Lung (tissue), 12 donors: ENCODE results near the gene EFNA5. TPM values are rescaled to one million over a fixed set of nuclear protein-coding genes. Genes with fewer than 3 reads are reported as not detected.
"Not testable (repeated sequence)": the region's sequence is repeated elsewhere in the genome, so short reads cannot be mapped to it uniquely, and the experiment has no call there.

Source experiments
- ATAC-seq: fragments of 200-7000 bp; cut with Tn5 transposase; one replicate; pipeline ENCODE4 v1.9.1; 2020; ENCODE audit warnings: moderate number of reproducible peaks; ENCODE audit not compliant: insufficient read depth, low FRiP score
- DNase-seq, 3 donors: peaks; one replicate each; pipeline ENCODE4 v3.0.0-alpha.2; 2013 to 2017
- H3K27ac ChIP-seq, 2 donors: one replicate each; pipeline ENCODE4 v1.5.1; 2013; ENCODE audit warnings: mild to moderate bottlenecking in 2 of 2, moderate library complexity in 2 of 2, control low read depth in 1 of 2, inconsistent platforms in 1 of 2, low read depth in 1 of 2, low read length in 1 of 2
- H3K27me3 ChIP-seq, 3 donors: one replicate each; pipeline ENCODE4 v1.5.1; 2013; ENCODE audit warnings: low read length in 2 of 3; ENCODE audit not compliant: control insufficient read depth in 3 of 3, insufficient read depth in 3 of 3
- H3K36me3 ChIP-seq, 4 donors: one replicate each; pipeline ENCODE4 v1.5.1; 2013; ENCODE audit warnings: low read length in 4 of 4, mild to moderate bottlenecking in 1 of 4, moderate library complexity in 1 of 4; ENCODE audit not compliant: control insufficient read depth in 4 of 4, insufficient read depth in 4 of 4
- H3K4me1 ChIP-seq, 5 donors: one replicate each; pipeline ENCODE4 v1.5.1; 2013; ENCODE audit warnings: low read length in 5 of 5, mild to moderate bottlenecking in 2 of 5, moderate library complexity in 1 of 5; ENCODE audit not compliant: control insufficient read depth in 5 of 5, insufficient read depth in 5 of 5
- H3K4me3 ChIP-seq: one replicate; pipeline ENCODE4 v1.5.1; 2013; ENCODE audit warnings: mild to moderate bottlenecking, control low read depth, moderate library complexity
- H3K9ac ChIP-seq, 2 donors: one replicate each; pipeline ENCODE4 v1.5.1; 2013; ENCODE audit warnings: low read length in 2 of 2, control low read depth in 1 of 2; ENCODE audit not compliant: insufficient read depth in 1 of 2
- H3K9me3 ChIP-seq, 4 donors: one replicate each; pipeline ENCODE4 v1.5.1; 2013; ENCODE audit warnings: low read length in 3 of 4, mild to moderate bottlenecking in 1 of 4, moderate library complexity in 1 of 4; ENCODE audit not compliant: control insufficient read depth in 4 of 4, insufficient read depth in 3 of 4
- CTCF ChIP-seq: IDR thresholded peaks from 2 replicates; pipeline ENCODE4 v1.5.1; 2012; ENCODE audit warnings: mild to moderate bottlenecking; ENCODE audit errors: control extremely low read depth, extremely low read depth
- WGBS, 2 donors: extraction: QIAGEN DNeasy Blood & Tissue Kit; methylation state at CpG; one replicate each; pipeline ENCODE4 v1.1.7; 2013; 5-methylcytosine and 5-hydroxymethylcytosine counted together
- polyA plus RNA-seq, 2 donors: library from polyadenylated mRNA; stranded (reverse); fragments of 200-250 nt; gene quantifications; one replicate each; pipeline ENCODE4 v1.2.1, GENCODE V29; 2013
- total RNA-seq, 2 donors: library from RNA; depleted of rRNA in 1 of 2; stranded (reverse); fragments of >200 nt in 1 of 2; gene quantifications; one replicate each; pipeline ENCODE4 v1.2.1, GENCODE V29; 2014 to 2021
- donor health status: control.
- donor health status: control.
- donor health status: Bipolar disorder and iron deficiency.
- donor health status: healthy.
- donor health status: DM: yes; HTN: yes; CAD: no.

The EFNA5 gene
- total and polyA plus RNA-seq, 4 donors = 2.1 to 18.4 (median 7.8) TPM

GRCh38 chr5:107356891-107357290 is 313.8 kb downstream of the EFNA5 start:
- Histone ChIP-seq H3K9me3 (peaks cover 0 to 2% (median 0%) of the 10 kb centered on the region in 4 donors), H3K36me3 (no peaks in the 10 kb centered on the region), H3K4me3 (no peak overlapping the region), H3K27me3 (no peaks in the 10 kb centered on the region), H3K27ac (no peak overlapping the region), H3K4me1 (peaks cover 0 to 13% (median 0%) of the 10 kb centered on the region in 5 donors), H3K9ac (no peak overlapping the region)
- TF ChIP-seq CTCF = no peak
- 79 to 84% methylated on average over 2 of the region's 2 CpGs for WGBS, 2 donors
- DNase-seq (no peak), ATAC-seq (no peak)

GRCh38 chr5:107352576-107352975 is 318.2 kb downstream of the EFNA5 start:
- H3K9me3 ChIP-seq = peaks cover 0 to 9% (median 0%) of the 10 kb centered on the region in 4 donors
- TF ChIP-seq CTCF = no peak
- H3K36me3 ChIP-seq = no peaks in the 10 kb centered on the region
- no peak for ATAC-seq
- DNase-seq = no peak
- WGBS, 2 donors = 86 to 93% methylated on average over 2 of the region's 2 CpGs
- no peak overlapping the region for H3K27ac ChIP-seq
- H3K27me3 ChIP-seq = no peaks in the 10 kb centered on the region
- no peak overlapping the region for H3K9ac ChIP-seq
- H3K4me1 ChIP-seq = no peaks in the 10 kb centered on the region
- H3K4me3 ChIP-seq = no peak overlapping the region

GRCh38 chr5:107346580-107346979 is 324.2 kb downstream of the EFNA5 start:
- WGBS, 2 donors = 88 to 94% methylated on average over 3 of the region's 3 CpGs
- H3K4me3 ChIP-seq, H3K27ac ChIP-seq, H3K4me1 ChIP-seq, H3K9ac ChIP-seq, DNase-seq, H3K9me3 ChIP-seq, H3K36me3 ChIP-seq, ATAC-seq, H3K27me3 ChIP-seq: not testable (repeated sequence)

- no peak for TF ChIP-seq CTCF
- H3K4me1 ChIP-seq = peaks cover 0 to 2% (median under 1%) of the 10 kb centered on the region in 5 donors
- 90 to 91% methylated on average over 4 of the region's 4 CpGs for WGBS, 2 donors
- H3K27ac ChIP-seq = no peak overlapping the region
- ATAC-seq = no peak
- H3K9me3 ChIP-seq = peaks cover 0 to 3% (median 1%) of the 10 kb centered on the region in 4 donors
- H3K36me3 ChIP-seq = no peaks in the 10 kb centered on the region
- no peaks in the 10 kb centered on the region for H3K27me3 ChIP-seq
- no peak for DNase-seq
- no peak overlapping the region for H3K9ac ChIP-seq
- no peak overlapping the region for H3K4me3 ChIP-seq
These were observed 328.4 kb downstream of the EFNA5 start for GRCh38 chr5:107342371-107342770.
